ENCODE results near the gene PTPRN2. TPM values are rescaled to one million over a fixed set of nuclear protein-coding genes. Genes with fewer than 3 reads are reported as not detected.

Gene PTPRN2
- total and polyA plus RNA-seq, 2 of the 13 experiments (the other 11 are each of a cell fraction or from before 2014, with no cell fraction given): 2.5 to 24.2 TPM

DNA sequence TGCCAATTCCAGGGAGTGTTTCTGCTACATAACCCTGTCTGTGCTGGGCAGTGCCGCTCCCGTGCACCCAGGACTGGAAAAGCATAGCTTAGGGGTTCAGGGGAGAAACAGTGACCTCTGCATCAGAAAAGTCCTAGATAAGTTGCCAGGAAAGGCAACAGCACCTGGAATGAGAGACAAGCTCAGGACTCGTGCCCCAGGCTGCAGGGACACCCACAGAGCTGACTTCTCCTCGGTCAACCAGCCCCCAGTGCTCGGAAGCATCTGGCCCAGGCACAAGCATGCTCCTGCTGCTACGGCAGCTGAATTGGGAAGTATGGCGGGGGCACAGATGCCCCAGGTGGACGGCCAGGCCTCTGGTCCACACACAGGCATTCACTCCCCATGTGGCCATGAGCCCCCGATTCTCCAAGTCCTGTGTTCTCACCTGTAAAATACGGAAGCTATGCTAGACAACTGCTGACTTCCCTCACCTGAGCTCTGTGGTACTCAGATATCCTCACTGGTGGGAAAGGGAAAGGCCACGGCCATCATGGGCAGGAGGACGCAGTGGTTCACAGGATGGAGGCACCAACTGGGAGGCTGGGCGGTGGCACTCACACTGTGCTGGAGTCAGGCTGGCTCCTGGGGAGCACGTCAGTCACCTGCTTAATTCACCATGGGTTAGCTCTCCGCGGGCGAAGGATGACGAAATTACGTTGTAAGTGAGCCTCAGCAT lies 220.5 kb downstream of the PTPRN2 start:
- H3K4me2 ChIP-seq (ENCODE audit: low read depth, low read length): no peak overlapping the region
- intact Hi-C loops (cut with micrococcal nuclease; ENCODE audit: unreplicated experiment) (no loop called here), in situ Hi-C loops (cut with HindIII; ENCODE audit: extremely low pct_ligation_motif_present, low pct_unique_long_range_greater_than_20kb) (loop anchor here (25.0 kb wide), 1 partner anchor 305 kb away; no protein-coding TSS in a partner anchor)
- peaks cover 0 to 3% of the 10 kb centered on the region in 2 experiments; a peak in 1 of 5 replicates for H3K36me3 ChIP-seq (replicated peaks in 1 of 2; ENCODE audit: control insufficient read depth in 1 of 2, insufficient read depth in 2 of 2, low read length in 2 of 2)
- 89% methylated on average over 12 of the region's 19 CpGs for WGBS (ENCODE audit: low lambda C conversion rate)
- DNase-seq (ENCODE audit: low spot score): no peak
- H3K9ac ChIP-seq (ENCODE audit: insufficient read depth, low read depth, low read length): no peak overlapping the region
- no peak for FAIRE-seq
- H3K4me1 ChIP-seq (ENCODE audit: insufficient read depth, low read length): no peaks in the 10 kb centered on the region
- ChIA-PET CTCF (ENCODE audit: low intra/inter-chr PET ratio, low total read pairs) (no interaction called here), POLR2A (no interaction called here)
- H2AFZ ChIP-seq (ENCODE audit: low read length): no peak overlapping the region
- peaks cover 78% of the 10 kb centered on the region for H4K20me1 ChIP-seq (ENCODE audit: insufficient read depth, low read length)
- no peaks in the 10 kb centered on the region for H3K79me2 ChIP-seq (ENCODE audit: insufficient read depth, low read length)
- no peak overlapping the region for H3K4me3 ChIP-seq (replicated peaks in 1 of 3; ENCODE audit: insufficient read depth in 1 of 3, low read depth in 2 of 3, low read length in 3 of 3)
- 0 out of 5 replicates have a peak, but pooled peaks cover 0 to 1% of the 10 kb centered on the region in 2 experiments for H3K27me3 ChIP-seq (ENCODE audit: control insufficient read depth in 1 of 2, insufficient read depth in 2 of 2, low read length in 2 of 2)
- H3K27ac ChIP-seq (ENCODE audit: extremely low read length, insufficient read depth, low read length): no peak overlapping the region
- no peaks in the 10 kb centered on the region for H3K9me3 ChIP-seq (ENCODE audit: low read length)
- ATAC-seq: no peak
- TF ChIP-seq SRSF4 (IDR thresholded peaks at IDR 0.05; ENCODE audit: low read depth, low read length, poor library complexity, severe bottlenecking): no peak
- TF ChIP-seq, protein P1, sequence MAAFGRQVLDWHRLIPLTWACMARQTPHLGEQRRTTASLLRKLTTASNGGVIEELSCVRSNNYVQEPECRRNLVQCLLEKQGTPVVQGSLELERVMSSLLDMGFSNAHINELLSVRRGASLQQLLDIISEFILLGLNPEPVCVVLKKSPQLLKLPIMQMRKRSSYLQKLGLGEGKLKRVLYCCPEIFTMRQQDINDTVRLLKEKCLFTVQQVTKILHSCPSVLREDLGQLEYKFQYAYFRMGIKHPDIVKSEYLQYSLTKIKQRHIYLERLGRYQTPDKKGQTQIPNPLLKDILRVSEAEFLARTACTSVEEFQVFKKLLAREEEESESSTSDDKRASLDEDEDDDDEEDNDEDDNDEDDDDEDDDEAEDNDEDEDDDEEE (CRISPR knock-in tag; IDR thresholded peaks at IDR 0.05): no peak
- TF ChIP-seq HNRNPLL (IDR thresholded peaks at IDR 0.05; ENCODE audit: low read depth, low read length, poor library complexity, severe bottlenecking): no peak
- TF ChIP-seq MAFK (conservative IDR thresholded peaks at IDR 0.05 in 1 of 2, IDR thresholded peaks at IDR 0.05 in 1 of 2; ENCODE audit: low read length in 2 of 2): no peak
- no peak for TF ChIP-seq PCBP2 (optimal IDR thresholded peaks at IDR 0.05; ENCODE audit: low read depth, low read length, poor library complexity, severe bottlenecking)
- TF ChIP-seq ZFYVE20 (CRISPR knock-in tag; IDR thresholded peaks at IDR 0.05; ENCODE audit: borderline replicate concordance, low read depth): no peak
- TF ChIP-seq, protein P2, sequence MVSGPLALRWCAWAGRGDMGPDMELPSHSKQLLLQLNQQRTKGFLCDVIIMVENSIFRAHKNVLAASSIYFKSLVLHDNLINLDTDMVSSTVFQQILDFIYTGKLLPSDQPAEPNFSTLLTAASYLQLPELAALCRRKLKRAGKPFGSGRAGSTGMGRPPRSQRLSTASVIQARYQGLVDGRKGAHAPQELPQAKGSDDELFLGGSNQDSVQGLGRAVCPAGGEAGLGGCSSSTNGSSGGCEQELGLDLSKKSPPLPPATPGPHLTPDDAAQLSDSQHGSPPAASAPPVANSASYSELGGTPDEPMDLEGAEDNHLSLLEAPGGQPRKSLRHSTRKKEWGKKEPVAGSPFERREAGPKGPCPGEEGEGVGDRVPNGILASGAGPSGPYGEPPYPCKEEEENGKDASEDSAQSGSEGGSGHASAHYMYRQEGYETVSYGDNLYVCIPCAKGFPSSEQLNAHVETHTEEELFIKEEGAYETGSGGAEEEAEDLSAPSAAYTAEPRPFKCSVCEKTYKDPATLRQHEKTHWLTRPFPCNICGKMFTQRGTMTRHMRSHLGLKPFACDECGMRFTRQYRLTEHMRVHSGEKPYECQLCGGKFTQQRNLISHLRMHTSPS (CRISPR knock-in tag; IDR thresholded peaks at IDR 0.05; ENCODE audit: low read depth): no peak
- no peak for TF ChIP-seq ZFP37 (CRISPR knock-in tag; IDR thresholded peaks at IDR 0.05; ENCODE audit: borderline replicate concordance)
- TF ChIP-seq HOXA3 (CRISPR knock-in tag; IDR thresholded peaks at IDR 0.05): no peak
- no peak for TF ChIP-seq CREM (IDR thresholded peaks at IDR 0.05)
- no peak for TF ChIP-seq CREM (CRISPR knock-in tag; IDR thresholded peaks at IDR 0.05)
- no peak for TF ChIP-seq NPAS2 (CRISPR knock-in tag; IDR thresholded peaks at IDR 0.05; ENCODE audit: borderline replicate concordance)
- TF ChIP-seq SSRP1 (CRISPR knock-in tag; IDR thresholded peaks at IDR 0.05): no peak
- no peak for TF ChIP-seq ZNF879 (CRISPR knock-in tag; IDR thresholded peaks at IDR 0.05)
- no TSS peak for BruUV-seq (replicated peaks)
